Lower leg skin (tissue), 4 donors: Measurements from ENCODE around the gene COL25A1. TPM values are rescaled to one million over a fixed set of nuclear protein-coding genes. Genes with fewer than 3 reads are reported as not detected.

Experiments used
- DNase-seq, 2 donors: peaks; one replicate each; pipeline ENCODE4 v3.0.0-alpha.2; 2019; ENCODE audit warnings: low spot score in 2 of 2
- H3K4me3 ChIP-seq: fragments of 200-600 bp; sonication (generic); 2 replicates; pipeline ENCODE4 v1.5.1; 2017; ENCODE audit warnings: mild to moderate bottlenecking, low read depth; ENCODE audit not compliant: poor library complexity, severe bottlenecking
- CTCF ChIP-seq, 3 donors: fragments of 450-650 bp; IDR thresholded peaks; one replicate each; pipeline ENCODE4 v1.5.1; 2016; ENCODE audit warnings: antibody characterized with exemption in 3 of 3, mild to moderate bottlenecking in 3 of 3, moderate library complexity in 2 of 3
- POLR2A ChIP-seq, 2 donors: fragments of 450-650 bp; IDR thresholded peaks; one replicate each; pipeline ENCODE4 v1.6.1; 2016 to 2017; ENCODE audit warnings: antibody characterized with exemption in 2 of 2, mild to moderate bottlenecking in 1 of 2, moderate library complexity in 1 of 2
- WGBS, 2 donors: methylation state at CpG; one replicate each; pipeline ENCODE4 v1.1.5; 2018; 5-methylcytosine and 5-hydroxymethylcytosine counted together
- intact Hi-C: fragments of 100-400 bp; cut with DNase I; formaldehyde crosslinking; loops from one replicate; pipeline ENCODE4 v1.15.0; 2023; ENCODE audit warnings: low total_unique reads
- total RNA-seq, 4 donors: library from RNA; depleted of rRNA; stranded (reverse); fragments of >200 nt; gene quantifications; one replicate each; pipeline ENCODE4 v1.1.0, GENCODE V29; 2016

COL25A1 gene
- total RNA-seq, 4 donors from 2014 or later = 0.42 to 2.4 (median 1.5) TPM

- no peak for DNase-seq
- 72 to 75% methylated on average over 2 of the region's 2 CpGs for WGBS, 2 donors
- intact Hi-C loops = no loop called here
Observed at GRCh38 chr4:109238746-109239145, 63.7 kb downstream of the COL25A1 start.

GRCh38 chr4:109235683-109236082, 66.8 kb downstream of the COL25A1 start:
- intact Hi-C loops = no loop called here
- H3K4me3 ChIP-seq = no peak overlapping the region
- no peak for DNase-seq
- no peak for TF ChIP-seq CTCF (IDR thresholded peaks at IDR 0.05)
- no peak for TF ChIP-seq POLR2A (IDR thresholded peaks at IDR 0.05)
- 91 to 97% methylated on average over 1 of the region's 1 CpG for WGBS, 2 donors

More at GRCh38 chr4:109238746-109239145, 63.7 kb downstream of the COL25A1 start:
- no peak for TF ChIP-seq POLR2A (IDR thresholded peaks at IDR 0.05)
- no peak for TF ChIP-seq CTCF (IDR thresholded peaks at IDR 0.05)
- no peak overlapping the region for H3K4me3 ChIP-seq

- TF ChIP-seq POLR2A (IDR thresholded peaks at IDR 0.05) (no peak), CTCF (IDR thresholded peaks at IDR 0.05) (no peak)
- DNase-seq = no peak
Observed at GRCh38 chr4:109234596-109234995, 67.9 kb downstream of the COL25A1 start.

GRCh38 chr4:109233570-109233969, 68.9 kb downstream of the COL25A1 start:
- intact Hi-C loops = no loop called here
- TF ChIP-seq CTCF (IDR thresholded peaks at IDR 0.05) (no peak), POLR2A (IDR thresholded peaks at IDR 0.05) (no peak)
- DNase-seq = no peak
- WGBS, 2 donors = 73 to 81% methylated on average over 1 of the region's 1 CpG
- H3K4me3 ChIP-seq = no peak overlapping the region

More at GRCh38 chr4:109234596-109234995, 67.9 kb downstream of the COL25A1 start:
- intact Hi-C loops = no loop called here
- no peak overlapping the region for H3K4me3 ChIP-seq
- 92 to 95% methylated on average over 2 of the region's 2 CpGs for whole genome bisulfite sequencing, 2 donors

- TF ChIP-seq POLR2A (IDR thresholded peaks at IDR 0.05) (no peak), CTCF (IDR thresholded peaks at IDR 0.05) (no peak)
- intact Hi-C loops = no loop called here
- no peak for DNase-seq
- 75 to 78% methylated on average over 1 of the region's 1 CpG for WGBS, 2 donors
- H3K4me3 ChIP-seq = no peak overlapping the region
Observed at GRCh38 chr4:109232681-109233080, 69.8 kb downstream of the COL25A1 start.

GRCh38 chr4:109231331-109231730, 71.1 kb downstream of the COL25A1 start:
- no peak for DNase-seq
- no peak for TF ChIP-seq CTCF (IDR thresholded peaks at IDR 0.05)
- no peak for TF ChIP-seq POLR2A (IDR thresholded peaks at IDR 0.05)
- WGBS, 2 donors = 87 to 95% methylated on average over 1 of the region's 1 CpG
- no peak overlapping the region for H3K4me3 ChIP-seq
- intact Hi-C loops = no loop called here
